Middle frontal gyrus (tissue), 1 donor: ENCODE data around the gene KCTD12.

Experiments used
- DNase-seq: peaks from one replicate; pipeline ENCODE4 v3.0.0-alpha.2; 2015; ENCODE audit warnings: low spot score; ENCODE audit errors: extremely low spot score

KCTD12 gene

GRCh38 chr13:76888421-76888820 lies 2.2 kb upstream of the KCTD12 start:
- no peak for DNase-seq

DNA sequence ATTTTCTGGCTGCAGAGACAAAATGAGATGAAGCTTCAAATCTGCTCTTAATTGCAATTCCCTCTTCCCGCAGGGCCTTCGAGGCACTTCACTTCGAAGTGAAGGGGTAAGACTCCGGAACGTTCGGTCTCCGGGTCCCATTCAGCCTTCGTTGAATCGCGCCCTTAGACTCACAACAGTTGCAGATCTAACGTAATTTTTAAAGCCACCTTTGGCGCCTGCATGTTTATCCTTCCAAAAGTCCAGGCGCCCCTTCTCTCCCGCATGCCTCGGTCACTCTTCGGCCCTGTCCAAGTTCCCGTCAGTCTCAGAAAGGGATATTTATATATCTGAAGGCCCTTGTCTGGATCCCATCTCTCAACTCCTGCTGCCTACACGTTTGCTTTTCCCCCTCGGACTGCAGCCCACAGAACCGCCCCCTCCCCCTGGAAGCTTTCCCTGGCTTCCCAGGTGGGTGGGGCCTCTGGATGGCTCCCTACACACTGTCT lies 915 bp upstream of the KCTD12 start:
- DNase-seq = no peak

GRCh38 chr13:76886005-76886291 lies 257 bp downstream of the KCTD12 start:
- no peak for DNase-seq

GRCh38 chr13:76885203-76886004 lies 801 bp downstream of the KCTD12 start:
- no peak for DNase-seq

GRCh38 chr13:76884907-76885202 lies 1.4 kb downstream of the KCTD12 start:
- no peak for DNase-seq

- DNase-seq = no peak
These were observed 1.9 kb downstream of the KCTD12 start for GRCh38 chr13:76884186-76884906.

DNA sequence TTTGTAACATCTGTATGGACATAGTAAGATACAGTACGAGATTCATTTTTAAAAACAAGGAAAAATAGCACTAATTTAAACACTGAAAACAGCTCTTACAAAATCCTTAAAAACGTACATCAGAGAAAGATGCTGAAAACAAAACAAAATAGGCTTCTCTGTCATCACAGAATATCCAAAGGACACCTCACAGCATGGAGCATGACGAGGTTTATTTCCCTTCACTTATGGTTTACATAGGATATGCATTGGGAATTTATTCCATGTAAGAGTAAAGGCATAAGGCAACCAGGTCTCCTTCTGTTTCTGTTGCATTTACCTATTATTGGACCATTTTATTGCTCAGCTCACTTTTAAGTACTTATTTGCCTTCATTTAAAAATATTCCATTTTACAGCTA lies 3.0 kb downstream of the KCTD12 start:
- DNase-seq = no peak

GRCh38 chr13:76882431-76882830 lies 3.8 kb downstream of the KCTD12 start:
- no peak for DNase-seq

GRCh38 chr13:76879883-76880270 lies 6.3 kb downstream of the KCTD12 start:
- DNase-seq = no peak

DNA sequence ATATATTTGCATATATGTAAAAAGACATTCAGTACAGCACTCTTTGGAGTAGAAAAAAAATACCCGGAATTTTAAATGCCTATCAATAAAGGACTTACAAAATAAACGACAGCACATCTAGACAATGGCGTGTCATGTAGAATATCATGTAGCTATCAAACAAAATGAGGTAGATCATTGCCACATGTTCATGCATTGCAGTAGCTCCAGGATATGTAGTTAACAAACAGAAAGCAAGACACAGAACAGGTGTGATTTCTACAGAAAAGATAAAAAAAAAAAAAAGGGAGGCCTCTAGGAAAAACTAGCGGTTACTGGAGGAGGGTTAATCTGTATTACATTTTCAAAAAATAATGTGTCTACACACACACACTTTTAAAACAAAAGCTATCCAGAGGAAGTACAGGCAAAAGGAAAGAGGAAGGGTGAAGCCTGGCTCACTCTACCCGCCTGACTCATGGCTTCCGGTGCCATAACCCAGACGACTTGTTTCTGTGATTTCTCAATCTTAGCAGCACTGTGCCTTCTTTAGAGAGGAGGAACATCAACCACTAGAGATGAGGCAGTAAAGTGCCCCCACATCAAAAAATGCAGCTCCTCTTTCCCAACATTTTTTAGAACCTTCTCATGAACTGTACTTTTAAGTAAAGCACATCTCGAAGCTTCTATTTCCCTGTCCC lies 6.9 kb downstream of the KCTD12 start:
- DNase-seq = peak; percentile 33

GRCh38 chr13:76878043-76878442 lies 8.2 kb downstream of the KCTD12 start:
- DNase-seq = no peak

- no peak for DNase-seq
These were observed 10.9 kb downstream of the KCTD12 start for GRCh38 chr13:76875271-76875815.

GRCh38 chr13:76874479-76874878 lies 11.7 kb downstream of the KCTD12 start:
- DNase-seq = no peak

GRCh38 chr13:76873445-76873844 lies 12.8 kb downstream of the KCTD12 start:
- DNase-seq = no peak

- no peak for DNase-seq
These were observed 13.5 kb downstream of the KCTD12 start for GRCh38 chr13:76872675-76873074.

- no peak for DNase-seq
These were observed 14.8 kb downstream of the KCTD12 start for GRCh38 chr13:76871432-76871831.

DNA sequence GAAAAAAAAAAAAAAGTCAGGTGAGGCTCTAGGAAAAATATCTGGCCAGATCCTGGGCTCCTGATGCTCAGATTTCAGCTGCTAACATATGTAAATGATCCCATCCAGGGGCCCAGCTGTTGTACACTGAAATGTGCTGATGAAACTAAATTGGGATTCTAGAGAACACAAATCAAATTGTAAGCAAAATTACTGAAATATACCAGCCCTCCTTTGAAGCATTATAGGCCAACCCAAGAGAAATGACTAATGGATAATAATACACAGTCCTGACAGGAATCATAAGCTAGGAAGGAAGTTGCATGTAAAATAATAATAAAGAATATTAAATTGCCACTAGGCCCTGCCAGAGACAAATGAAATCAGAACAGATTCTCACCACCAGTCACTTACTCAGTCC lies 17.8 kb downstream of the KCTD12 start:
- no peak for DNase-seq

DNA sequence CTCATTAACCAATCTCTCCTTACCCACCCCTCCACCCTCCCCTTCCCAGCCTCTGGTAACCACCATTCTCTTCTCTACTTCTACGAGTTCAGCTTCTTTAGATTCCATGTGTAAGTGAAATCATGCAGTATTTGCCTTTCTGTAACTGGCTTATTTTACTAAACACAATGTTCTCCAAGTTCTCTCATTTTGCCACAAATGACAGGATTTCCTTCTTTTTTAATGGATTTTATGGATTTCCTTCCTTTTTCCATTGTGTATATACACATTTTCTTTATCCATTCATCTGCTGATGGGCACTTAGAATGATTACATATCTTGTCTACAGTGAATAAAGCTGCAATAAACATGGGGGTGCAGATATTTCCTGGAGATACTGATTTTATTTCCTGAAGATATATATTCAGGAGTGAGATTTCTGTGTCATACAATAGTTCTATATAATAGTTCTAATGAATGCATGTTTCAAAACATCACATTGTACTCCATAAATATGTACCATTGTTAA lies 20.2 kb downstream of the KCTD12 start:
- no peak for DNase-seq

- DNase-seq = no peak
These were observed 21.1 kb downstream of the KCTD12 start for GRCh38 chr13:76865109-76865508.

DNA sequence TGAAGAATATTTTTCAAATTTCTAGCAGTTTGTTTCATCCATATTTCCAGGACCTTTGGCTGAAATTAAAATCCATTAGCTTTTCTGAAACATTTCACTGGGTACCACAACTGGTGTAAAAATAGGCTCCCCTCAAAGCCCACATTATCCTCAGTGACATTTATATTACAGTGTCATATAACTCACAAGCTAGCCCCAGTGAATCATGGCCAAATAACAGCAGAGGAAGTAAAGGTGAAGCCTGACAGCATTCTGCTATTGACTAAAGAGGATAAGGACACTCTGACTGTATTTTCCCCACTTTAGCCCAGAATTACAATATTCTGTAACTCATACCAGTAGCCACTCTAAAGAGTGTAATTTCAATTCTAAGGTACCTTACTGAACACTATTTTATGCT lies 21.9 kb downstream of the KCTD12 start:
- DNase-seq = no peak

DNA sequence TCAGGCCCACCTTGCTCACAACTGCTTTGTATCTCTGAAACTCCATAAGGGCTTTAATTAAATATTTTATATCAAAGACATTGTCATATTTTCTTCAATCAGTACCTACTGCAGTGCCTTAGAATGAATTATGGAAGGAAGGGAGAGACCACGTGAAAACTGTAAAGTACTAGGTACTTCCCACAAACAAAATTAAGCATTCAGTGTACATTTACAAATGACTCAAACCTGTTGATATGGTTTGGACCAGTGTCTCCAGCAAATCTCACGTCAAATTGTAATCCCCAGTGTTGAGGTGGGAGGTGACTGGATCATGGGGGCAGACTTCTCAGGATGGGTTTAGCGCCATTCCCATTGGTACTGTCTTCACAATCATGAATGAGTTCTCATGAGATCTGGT lies 23.2 kb downstream of the KCTD12 start:
- DNase-seq = no peak

GRCh38 chr13:76861859-76862258 lies 24.3 kb downstream of the KCTD12 start:
- no peak for DNase-seq
